Activated CD8-positive, alpha-beta memory T cell treated with anti-CD3 and anti-CD28 coated beads for 48 hours (primary cell): ENCODE data around the gene STAT5B.
"Not testable (repeated sequence)": the region's sequence is repeated elsewhere in the genome, so short reads cannot be mapped to it uniquely, and the experiment has no call there.

Source experiments
- DNase-seq, 3 experiments: peaks; one replicate each; pipeline ENCODE4 v3.0.0-alpha.2; 2020; ENCODE audit warnings: low read depth in 2 of 3, low spot score in 2 of 3

Gene STAT5B

GRCh38 chr17:42268236-42268635 is 8.0 kb downstream of the STAT5B start:
- no peak for DNase-seq

GRCh38 chr17:42266918-42267766 is 9.0 kb downstream of the STAT5B start:
- no peak for DNase-seq

GRCh38 chr17:42266462-42266861 is 9.7 kb downstream of the STAT5B start:
- no peak for DNase-seq

- DNase-seq: not testable (repeated sequence)
Observed at GRCh38 chr17:42264366-42264765, 11.8 kb downstream of the STAT5B start.

- DNase-seq: no peak
Observed at GRCh38 chr17:42260318-42260717, 15.9 kb downstream of the STAT5B start.

GRCh38 chr17:42255445-42255844 is 20.7 kb downstream of the STAT5B start:
- no peak for DNase-seq

GRCh38 chr17:42253578-42253977 is 22.6 kb downstream of the STAT5B start:
- DNase-seq: no peak

- DNase-seq: no peak
Observed at GRCh38 chr17:42252597-42253550, 23.3 kb downstream of the STAT5B start.

- no peak for DNase-seq
Observed at GRCh38 chr17:42251115-42251514, 25.1 kb downstream of the STAT5B start.

GRCh38 chr17:42249681-42250446 is 26.3 kb downstream of the STAT5B start:
- DNase-seq: no peak

- DNase-seq: peak in 2 of 3 experiments; percentile 42 to 44
Observed at GRCh38 chr17:42248351-42249179, 27.6 kb downstream of the STAT5B start.

- DNase-seq: no peak
Observed at GRCh38 chr17:42247734-42248133, 28.5 kb downstream of the STAT5B start.

- DNase-seq: no peak
Observed at GRCh38 chr17:42246515-42246914, 29.7 kb downstream of the STAT5B start.

GRCh38 chr17:42245183-42245582 is 31.0 kb downstream of the STAT5B start:
- DNase-seq: not testable (repeated sequence)

GRCh38 chr17:42244116-42244515 is 32.1 kb downstream of the STAT5B start:
- not testable (repeated sequence) for DNase-seq

GRCh38 chr17:42243493-42243982 is 32.7 kb downstream of the STAT5B start:
- no peak for DNase-seq

- DNase-seq: no peak
Observed at GRCh38 chr17:42241871-42242270, 34.3 kb downstream of the STAT5B start.

- DNase-seq: not testable (repeated sequence)
Observed at GRCh38 chr17:42240863-42241262, 35.3 kb downstream of the STAT5B start.

GRCh38 chr17:42240201-42240600 is 36.0 kb downstream of the STAT5B start:
- DNase-seq: no peak

- not testable (repeated sequence) for DNase-seq
Observed at GRCh38 chr17:42239576-42239975, 36.6 kb downstream of the STAT5B start.
